Neural crest cell (in vitro differentiated cells): Measurements from ENCODE around the gene IL23R. TPM values are rescaled to one million over a fixed set of nuclear protein-coding genes. Genes with fewer than 3 reads are reported as not detected.

Source experiments
- DNase-seq: peaks from one replicate; pipeline ENCODE4 v3.0.0; 2021; ENCODE audit warnings: low read depth, mixed read lengths, low spot score
- H3K27ac Mint-ChIP-seq: one replicate; pipeline ENCODE4 v1.8.0; 2021; ENCODE audit warnings: mild to moderate bottlenecking, mixed read lengths; ENCODE audit not compliant: unreplicated experiment
- H3K27me3 Mint-ChIP-seq: 2 replicates; pipeline ENCODE4 v1.8.0; 2021; ENCODE audit warnings: low read depth, mild to moderate bottlenecking, mixed read lengths
- H3K36me3 Mint-ChIP-seq: 2 replicates; pipeline ENCODE4 v1.8.0; 2021; ENCODE audit warnings: low read depth, mild to moderate bottlenecking, mixed read lengths
- H3K4me1 Mint-ChIP-seq: 2 replicates; pipeline ENCODE4 v1.8.0; 2021; ENCODE audit warnings: mixed read lengths
- H3K4me3 Mint-ChIP-seq: one replicate; pipeline ENCODE4 v1.8.0; 2021; ENCODE audit warnings: mild to moderate bottlenecking, mixed read lengths
- H3K9me3 Mint-ChIP-seq: 2 replicates; pipeline ENCODE4 v1.8.0; 2021; ENCODE audit warnings: mixed read lengths
- CTCF ChIP-seq: fragments of 200-600 bp; sonication (generic); conservative IDR thresholded peaks from 2 replicates; pipeline ENCODE4 v1.5.0; 2021; ENCODE audit warnings: antibody characterized with exemption, mild to moderate bottlenecking
- total RNA-seq: library from RNA; stranded (reverse); gene quantifications from 2 replicates; pipeline ENCODE4 v1.2.1, GENCODE V29; 2021

Gene IL23R
- total RNA-seq, 1 donor from 2014 or later, result not detected

- peaks cover 2% of the 10 kb centered on the region for H3K36me3 Mint-ChIP-seq
- TF ChIP-seq CTCF, result no peak
- H3K9me3 Mint-ChIP-seq, result no peaks in the 10 kb centered on the region
- H3K27ac Mint-ChIP-seq, result no peak overlapping the region
- no peaks in the 10 kb centered on the region for H3K27me3 Mint-ChIP-seq
- no peak overlapping the region for H3K4me3 Mint-ChIP-seq
- H3K4me1 Mint-ChIP-seq, result no peaks in the 10 kb centered on the region
- no peak for DNase-seq
These were observed 5.7 kb downstream of the IL23R start for GRCh38 chr1:67171978-67172377.

- no peaks in the 10 kb centered on the region for H3K27me3 Mint-ChIP-seq
- H3K4me1 Mint-ChIP-seq, result no peaks in the 10 kb centered on the region
- no peaks in the 10 kb centered on the region for H3K9me3 Mint-ChIP-seq
- peaks cover 2% of the 10 kb centered on the region for H3K36me3 Mint-ChIP-seq
- TF ChIP-seq CTCF, result no peak
- no peak overlapping the region for H3K27ac Mint-ChIP-seq
- no peak for DNase-seq
- no peak overlapping the region for H3K4me3 Mint-ChIP-seq
These were observed 7.7 kb downstream of the IL23R start for GRCh38 chr1:67173988-67174387.

- Mint-ChIP-seq H3K27me3 (no peaks in the 10 kb centered on the region), H3K27ac (no peak overlapping the region), H3K36me3 (peaks cover 2% of the 10 kb centered on the region), H3K9me3 (no peaks in the 10 kb centered on the region), H3K4me3 (no peak overlapping the region), H3K4me1 (no peaks in the 10 kb centered on the region)
- TF ChIP-seq CTCF, result no peak
- DNase-seq, result no peak
These were observed 8.5 kb downstream of the IL23R start for GRCh38 chr1:67174716-67175284.

- H3K27me3 Mint-ChIP-seq, result no peaks in the 10 kb centered on the region
- H3K27ac Mint-ChIP-seq, result no peak overlapping the region
- no peak for TF ChIP-seq CTCF
- H3K36me3 Mint-ChIP-seq, result peaks cover 2% of the 10 kb centered on the region
- H3K4me3 Mint-ChIP-seq, result no peak overlapping the region
- no peak for DNase-seq
- no peaks in the 10 kb centered on the region for H3K9me3 Mint-ChIP-seq
- H3K4me1 Mint-ChIP-seq, result no peaks in the 10 kb centered on the region
These were observed 9.4 kb downstream of the IL23R start for GRCh38 chr1:67175530-67176087.

GRCh38 chr1:67184838-67185421 is 18.7 kb downstream of the IL23R start:
- no peak for TF ChIP-seq CTCF
- no peaks in the 10 kb centered on the region for H3K4me1 Mint-ChIP-seq
- H3K9me3 Mint-ChIP-seq, result peaks cover 2% of the 10 kb centered on the region
- no peak for DNase-seq
- H3K27me3 Mint-ChIP-seq, result peaks cover 3% of the 10 kb centered on the region
- H3K4me3 Mint-ChIP-seq, result no peak overlapping the region
- no peaks in the 10 kb centered on the region for H3K36me3 Mint-ChIP-seq
- H3K27ac Mint-ChIP-seq, result no peak overlapping the region
